CD14-positive monocyte (primary cell): ENCODE measurements around the gene SKIC2. TPM values are rescaled to one million over a fixed set of nuclear protein-coding genes. Genes with fewer than 3 reads are reported as not detected.

Experiments used
- DNase-seq, 3 donors: peaks; one replicate each; pipeline ENCODE4 v3.0.0-alpha.2; 2011 to 2022
- H2AFZ ChIP-seq: 2 replicates; pipeline ENCODE4 v1.6.0; 2012; ENCODE audit warnings: mild to moderate bottlenecking, low read depth, low read length, inconsistent platforms; ENCODE audit not compliant: insufficient read depth, poor library complexity, severe bottlenecking
- H3K27ac ChIP-seq, 2 donors: 1 replicate in 1 of 2; 2 replicates in 1 of 2; pipeline ENCODE4 v1.5.1; 2012 to 2013; ENCODE audit warnings: low read length in 2 of 2, control low read depth in 1 of 2, inconsistent platforms in 1 of 2, low read depth in 1 of 2, mild to moderate bottlenecking in 1 of 2
- H3K27me3 ChIP-seq, 2 donors: one replicate each; pipeline versions ENCODE4 v1.6.0 to v1.6.1; 2011 to 2013; ENCODE audit warnings: low read length in 2 of 2; ENCODE audit not compliant: control insufficient read depth in 2 of 2, insufficient read depth in 2 of 2
- H3K36me3 ChIP-seq, 2 donors: replicated peaks in 1 of 2; 1 replicate in 1 of 2; 2 replicates in 1 of 2; pipeline versions ENCODE4 v1.5.1 to v1.6.1; 2012 to 2013; ENCODE audit warnings: low read length in 2 of 2, control low read depth in 1 of 2, inconsistent platforms in 1 of 2, mild to moderate bottlenecking in 1 of 2; ENCODE audit not compliant: insufficient read depth in 2 of 2, control insufficient read depth in 1 of 2
- H3K4me1 ChIP-seq, 2 donors: 1 replicate in 1 of 2; 2 replicates in 1 of 2; pipeline versions ENCODE4 v1.5.1 to v1.6.1; 2012 to 2013; ENCODE audit warnings: low read length in 2 of 2, control low read depth in 1 of 2, inconsistent platforms in 1 of 2, mild to moderate bottlenecking in 1 of 2, moderate library complexity in 1 of 2; ENCODE audit not compliant: insufficient read depth in 2 of 2, control insufficient read depth in 1 of 2
- H3K4me2 ChIP-seq: replicated peaks from 2 replicates; pipeline ENCODE3; 2012; ENCODE audit warnings: low read length, moderate library complexity, mild to moderate bottlenecking; ENCODE audit not compliant: poor library complexity, severe bottlenecking; ENCODE audit errors: extremely low read depth
- H3K4me3 ChIP-seq, 3 experiments: fragments of 200-600 bp in 1 of 3; sonication (generic) in 1 of 3; replicated peaks in 1 of 3; 1 replicate in 2 of 3; 2 replicates in 1 of 3; pipeline ENCODE4 v1.5.1; 2011 to 2013; ENCODE audit warnings: low read length in 3 of 3, mild to moderate bottlenecking in 3 of 3, control low read depth in 2 of 3, low read depth in 2 of 3, inconsistent platforms in 1 of 3, moderate library complexity in 1 of 3
- H3K79me2 ChIP-seq: 2 replicates; pipeline ENCODE4 v1.6.0; 2012; ENCODE audit warnings: mild to moderate bottlenecking, control low read depth, inconsistent platforms, low read length, moderate library complexity; ENCODE audit not compliant: insufficient read depth
- H3K9ac ChIP-seq: 2 replicates; pipeline ENCODE4 v1.6.0; 2017; ENCODE audit warnings: low read length, mild to moderate bottlenecking; ENCODE audit not compliant: insufficient read depth, poor library complexity, severe bottlenecking
- H3K9me3 ChIP-seq, 2 donors: replicated peaks in 1 of 2; 1 replicate in 1 of 2; 2 replicates in 1 of 2; pipeline versions ENCODE4 v1.5.1 to v1.6.1; 2012 to 2013; ENCODE audit warnings: low read length in 2 of 2, control low read depth in 1 of 2; ENCODE audit not compliant: control insufficient read depth in 1 of 2, insufficient read depth in 1 of 2
- H4K20me1 ChIP-seq: 2 replicates; pipeline ENCODE4 v1.6.0; 2012; ENCODE audit warnings: mild to moderate bottlenecking, low read length, control low read depth, moderate library complexity; ENCODE audit not compliant: insufficient read depth
- H3K27ac Mint-ChIP-seq, 7 donors: one replicate each; pipeline ENCODE4 v1.8.0; 2020; ENCODE audit warnings: mild to moderate bottlenecking in 7 of 7, mixed read lengths in 7 of 7, moderate library complexity in 6 of 7, inconsistent platforms in 2 of 7
- H3K27me3 Mint-ChIP-seq, 3 donors: one replicate each; pipeline ENCODE4 v1.8.0; 2021 to 2022; ENCODE audit warnings: low read depth in 3 of 3, mild to moderate bottlenecking in 3 of 3, mixed read lengths in 3 of 3, moderate library complexity in 3 of 3, inconsistent platforms in 1 of 3
- H3K36me3 Mint-ChIP-seq, 2 donors: one replicate each; pipeline ENCODE4 v1.8.0; 2020; ENCODE audit warnings: mixed read lengths in 2 of 2, inconsistent platforms in 1 of 2, mild to moderate bottlenecking in 1 of 2
- H3K4me1 Mint-ChIP-seq: one replicate; pipeline ENCODE4 v1.8.0; 2020; ENCODE audit warnings: mild to moderate bottlenecking, mixed read lengths
- H3K4me3 Mint-ChIP-seq, 2 donors: one replicate each; pipeline ENCODE4 v1.8.0; 2020; ENCODE audit warnings: mild to moderate bottlenecking in 2 of 2, mixed read lengths in 2 of 2, moderate library complexity in 1 of 2
- H3K9me3 Mint-ChIP-seq, 7 donors: one replicate each; pipeline ENCODE4 v1.8.0; 2020 to 2022; ENCODE audit warnings: mixed read lengths in 7 of 7, mild to moderate bottlenecking in 6 of 7, moderate library complexity in 6 of 7, inconsistent platforms in 2 of 7
- CTCF ChIP-seq: fragments of 200-600 bp; IDR thresholded peaks from one replicate; pipeline ENCODE4 v1.8.0; 2022; ENCODE audit warnings: antibody characterized with exemption, mild to moderate bottlenecking
- WGBS: methylation state at CpG from one replicate; pipeline ENCODE4 v1.1.5; 2013; ENCODE audit warnings: missing lambda C conversion rate; ENCODE audit not compliant: insufficient coverage; 5-methylcytosine and 5-hydroxymethylcytosine counted together
- intact Hi-C, 2 donors: fragments of 100-400 bp; cut with micrococcal nuclease; formaldehyde crosslinking; loops; one replicate each; pipeline versions ENCODE4 v1.15.0 to v1.15.1; 2023
- polyA plus RNA-seq, 3 donors: library from polyadenylated mRNA; depleted of rRNA in 1 of 3; unstranded in 2 of 3; stranded (reverse) in 1 of 3; fragments of 300-500 nt in 2 of 3; fragments of >200 nt in 1 of 3; fragmentation: Illumina TruSeq in 2 of 3; gene quantifications; 1 replicate in 2 of 3; 2 replicates in 1 of 3; pipeline ENCODE4 v1.2.3, GENCODE V29; 2012 to 2021

SKIC2 gene
- polyA plus RNA-seq, 3 donors: 13.2 to 72.1 (median 13.2) TPM

GRCh38 chr6:31965700-31966099, 6.7 kb downstream of the SKIC2 start:
- H3K4me3 Mint-ChIP-seq: no peak overlapping the region
- 92% methylated on average over 13 of the region's 13 CpGs for WGBS

GRCh38 chr6:31966506-31966905, 7.5 kb downstream of the SKIC2 start:
- no peak for DNase-seq
- 98% methylated on average over 6 of the region's 7 CpGs for WGBS
- Mint-ChIP-seq H3K9me3 (no peaks in the 10 kb centered on the region), H3K4me1 (peaks cover 15% of the 10 kb centered on the region), H3K27me3 (peaks cover 0 to 1% (median 0%) of the 10 kb centered on the region in 3 donors), H3K4me3 (no peak overlapping the region), H3K27ac (peak overlapping the region in 1 of 7 donors; percentile 21), H3K36me3 (peaks cover 84 to 86% of the 10 kb centered on the region in 2 donors)
- Histone ChIP-seq H3K4me2 (no peak overlapping the region), H3K4me1 (peaks cover 8 to 12% of the 10 kb centered on the region in 2 donors), H3K4me3 (no peak overlapping the region), H3K27ac (no peak overlapping the region), H3K9ac (no peak overlapping the region), H3K9me3 (no peaks in the 10 kb centered on the region), H3K79me2 (peaks cover 11% of the 10 kb centered on the region), H4K20me1 (no peaks in the 10 kb centered on the region), H3K27me3 (no peaks in the 10 kb centered on the region), H3K36me3 (peaks cover 85 to 92% of the 10 kb centered on the region in 2 donors), H2AFZ (no peak overlapping the region)
- intact Hi-C loops: no loop called here
- no peak for TF ChIP-seq CTCF

More at GRCh38 chr6:31965700-31966099, 6.7 kb downstream of the SKIC2 start:
- H3K27me3 Mint-ChIP-seq: peaks cover 0 to 1% (median 0%) of the 10 kb centered on the region in 3 donors
- no peak for DNase-seq
- intact Hi-C loops: no loop called here
- peaks cover 92 to 94% of the 10 kb centered on the region in 2 donors for H3K36me3 Mint-ChIP-seq
- no peak overlapping the region for H3K4me3 ChIP-seq
- H3K9me3 Mint-ChIP-seq: no peaks in the 10 kb centered on the region
- no peak overlapping the region for H3K4me2 ChIP-seq
- no peaks in the 10 kb centered on the region for H4K20me1 ChIP-seq
- peaks cover 0 to 4% of the 10 kb centered on the region in 2 donors for H3K4me1 ChIP-seq
- no peaks in the 10 kb centered on the region for H3K9me3 ChIP-seq
- no peak overlapping the region for H2AFZ ChIP-seq
- H3K27ac Mint-ChIP-seq: peak overlapping the region in 1 of 7 donors; percentile 83
- no peaks in the 10 kb centered on the region for H3K27me3 ChIP-seq
- peaks cover 7% of the 10 kb centered on the region for H3K4me1 Mint-ChIP-seq
- H3K9ac ChIP-seq: no peak overlapping the region
- TF ChIP-seq CTCF: no peak
- peaks cover 92 to 100% of the 10 kb centered on the region in 2 donors for H3K36me3 ChIP-seq
- peaks cover 5% of the 10 kb centered on the region for H3K79me2 ChIP-seq
- H3K27ac ChIP-seq: no peak overlapping the region
